CD4-positive, alpha-beta T cell treated with Interleukin-6 at 100 ng/mL for 8 hours (primary cell): ENCODE data around the gene INTS3.
"Not testable (repeated sequence)": the region's sequence is repeated elsewhere in the genome, so short reads cannot be mapped to it uniquely, and the experiment has no call there.

ENCODE experiments used
- DNase-seq: peaks from one replicate; pipeline ENCODE4 v3.0.0-alpha.2; 2020; ENCODE audit warnings: mixed read lengths, low spot score

INTS3 gene

GRCh38 chr1:153776845-153777370, 49.1 kb downstream of the INTS3 start:
- DNase-seq: no peak

- no peak for DNase-seq
Measured at GRCh38 chr1:153777648-153778047, 49.8 kb downstream of the INTS3 start.

- DNase-seq: no peak
Measured at GRCh38 chr1:153778051-153778823, 50.4 kb downstream of the INTS3 start.

GRCh38 chr1:153778824-153779519, 51.1 kb downstream of the INTS3 start:
- no peak for DNase-seq

GRCh38 chr1:153779781-153780541, 52.1 kb downstream of the INTS3 start:
- no peak for DNase-seq

GRCh38 chr1:153780551-153780950, 52.7 kb downstream of the INTS3 start:
- DNase-seq: no peak

- DNase-seq: not testable (repeated sequence)
Measured at GRCh38 chr1:153782648-153783047, 54.8 kb downstream of the INTS3 start.

- peak; percentile 89 for DNase-seq
Measured at GRCh38 chr1:153783233-153784190, 55.7 kb downstream of the INTS3 start.

- no peak for DNase-seq
Measured at GRCh38 chr1:153786038-153786790, 58.4 kb downstream of the INTS3 start.

- no peak for DNase-seq
Measured at GRCh38 chr1:153789478-153790034, 61.7 kb downstream of the INTS3 start.

- no peak for DNase-seq
Measured at GRCh38 chr1:153790313-153790965, 62.6 kb downstream of the INTS3 start.

- no peak for DNase-seq
Measured at GRCh38 chr1:153790966-153791647, 63.3 kb downstream of the INTS3 start.

- no peak for DNase-seq
Measured at GRCh38 chr1:153791648-153792253, 63.9 kb downstream of the INTS3 start.

GRCh38 chr1:153792631-153793041, 64.8 kb downstream of the INTS3 start:
- no peak for DNase-seq

- no peak for DNase-seq
Measured at GRCh38 chr1:153793261-153793972, 65.6 kb downstream of the INTS3 start.

- no peak for DNase-seq
Measured at GRCh38 chr1:153793973-153794615, 66.2 kb downstream of the INTS3 start.

GRCh38 chr1:153794624-153795329, 66.9 kb downstream of the INTS3 start:
- no peak for DNase-seq
